ENCODE data around the gene GFER.

The GFER gene

GRCh38 chr16:1974157-1975070 lies 9.6 kb upstream of the GFER start:
- no peak for DNase-seq

GRCh38 chr16:1975432-1976215 lies 8.4 kb upstream of the GFER start:
- no peak for DNase-seq

GRCh38 chr16:1976216-1976520 lies 7.8 kb upstream of the GFER start:
- no peak for DNase-seq

GRCh38 chr16:1976951-1977874 lies 6.8 kb upstream of the GFER start:
- DNase-seq = no peak

- DNase-seq = no peak
Observed at GRCh38 chr16:1977875-1978268, 6.1 kb upstream of the GFER start.

GRCh38 chr16:1978476-1979120 lies 5.4 kb upstream of the GFER start:
- DNase-seq = no peak

GRCh38 chr16:1979271-1980029 lies 4.5 kb upstream of the GFER start:
- no peak for DNase-seq

- no peak for DNase-seq
Observed at GRCh38 chr16:1980030-1980769, 3.8 kb upstream of the GFER start.

- DNase-seq = no peak
Observed at GRCh38 chr16:1980770-1981087, 3.3 kb upstream of the GFER start.

- no peak for DNase-seq
Observed at GRCh38 chr16:1981398-1981836, 2.6 kb upstream of the GFER start, which contains the start of gene NOXO1. TSS of gene NOXO1 (minus strand) at chr16:1981469. CDS start at chr16:1981179, 290 bp downstream.

- no peak for DNase-seq
Observed at GRCh38 chr16:1982013-1982433, 2.0 kb upstream of the GFER start.

- no peak for DNase-seq
Observed at GRCh38 chr16:1982991-1983543, 926 bp upstream of the GFER start.

GRCh38 chr16:1984347-1985225 lies 593 bp downstream of the GFER start:
- DNase-seq = no peak

- DNase-seq = no peak
Observed at GRCh38 chr16:1985466-1986150, 1.6 kb downstream of the GFER start.

- no peak for DNase-seq
Observed at GRCh38 chr16:1987198-1987597, 3.2 kb downstream of the GFER start.

GRCh38 chr16:1989209-1990100 lies 5.5 kb downstream of the GFER start, which contains the start of gene SYNGR3:
TSS of gene SYNGR3 (plus strand) at chr16:1989970. CDS start at chr16:1990103, 133 bp downstream.
- DNase-seq = no peak

- DNase-seq = no peak
Observed at GRCh38 chr16:1990101-1990350, 6.0 kb downstream of the GFER start.
